CD4-positive, alpha-beta T cell treated with Interleukin-6 for 4 hours (primary cell): ENCODE measurements around the gene RSF1.

Experiments
- DNase-seq: peaks from one replicate; pipeline ENCODE4 v3.0.0-alpha.2; 2020; ENCODE audit warnings: mixed read lengths

RSF1 gene

GRCh38 chr11:77800449-77800848, 20.1 kb downstream of the RSF1 start:
- DNase-seq, result no peak

DNA sequence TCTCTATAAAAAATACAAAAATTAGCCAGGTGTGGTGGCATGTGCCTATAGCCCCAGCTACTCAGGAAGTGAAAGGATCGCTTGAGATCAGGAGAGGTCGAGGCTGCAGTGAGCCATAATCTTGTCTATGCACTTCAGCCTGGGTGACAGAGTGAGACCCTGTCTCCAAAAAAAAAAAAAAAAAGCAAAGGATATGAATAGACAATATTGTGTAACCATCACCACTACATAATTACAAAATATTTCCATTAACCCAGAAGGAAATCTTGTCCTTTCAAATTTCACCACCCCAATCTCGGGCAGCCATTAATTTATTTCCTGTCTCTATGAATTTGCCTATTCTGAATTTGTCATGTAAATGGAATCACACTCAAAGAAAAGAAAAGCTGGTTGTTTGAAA, 21.2 kb downstream of the RSF1 start:
- no peak for DNase-seq

- no peak for DNase-seq
Observed at GRCh38 chr11:77793972-77794371, 26.6 kb downstream of the RSF1 start.

GRCh38 chr11:77791301-77791700, 29.2 kb downstream of the RSF1 start:
- no peak for DNase-seq

- DNase-seq, result no peak
Observed at GRCh38 chr11:77789731-77790476, 30.6 kb downstream of the RSF1 start.

- no peak for DNase-seq
Observed at GRCh38 chr11:77789061-77789730, 31.3 kb downstream of the RSF1 start.

- no peak for DNase-seq
Observed at GRCh38 chr11:77784572-77784971, 36.0 kb downstream of the RSF1 start.

DNA sequence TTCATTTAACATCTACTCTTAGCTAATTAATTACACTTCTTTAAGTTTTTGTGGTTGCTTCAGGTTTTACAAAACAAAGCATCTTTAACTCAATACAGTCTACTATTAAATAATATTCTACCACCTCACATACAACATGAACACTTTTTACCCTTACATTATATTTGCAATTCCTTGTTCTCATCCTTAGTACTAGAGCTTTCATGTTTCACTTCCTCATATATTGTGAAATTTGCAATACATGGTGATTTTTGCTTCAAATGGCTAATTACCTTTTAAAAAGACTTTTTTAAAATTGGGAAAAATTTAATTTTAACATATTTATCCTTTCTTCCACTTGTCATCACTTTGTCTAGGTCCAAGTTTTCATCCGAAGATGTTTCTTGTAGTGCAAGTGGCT, 37.5 kb downstream of the RSF1 start:
- DNase-seq, result no peak

- DNase-seq, result no peak
Observed at GRCh38 chr11:77779935-77780334, 40.6 kb downstream of the RSF1 start.

DNA sequence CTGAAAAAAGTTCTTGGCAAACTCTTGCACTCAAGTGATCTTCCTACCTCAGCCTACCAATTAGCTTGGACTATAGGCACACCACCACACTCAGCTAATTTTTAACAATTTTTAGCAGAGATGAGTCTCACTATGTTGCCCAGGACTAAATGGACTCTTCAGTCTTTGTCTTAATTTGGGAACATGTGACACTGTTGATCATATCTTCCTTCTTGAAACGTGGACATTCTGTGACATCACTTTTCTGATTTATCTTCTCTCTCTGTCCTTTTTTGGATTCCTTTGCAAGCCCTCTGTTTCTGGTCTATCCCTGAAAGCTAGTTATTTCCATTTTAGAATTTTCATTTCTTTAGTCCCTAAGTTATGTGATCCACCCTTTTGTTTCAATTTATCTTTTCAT, 42.0 kb downstream of the RSF1 start:
- DNase-seq, result no peak

GRCh38 chr11:77778118-77778517, 42.4 kb downstream of the RSF1 start:
- DNase-seq, result no peak

DNA sequence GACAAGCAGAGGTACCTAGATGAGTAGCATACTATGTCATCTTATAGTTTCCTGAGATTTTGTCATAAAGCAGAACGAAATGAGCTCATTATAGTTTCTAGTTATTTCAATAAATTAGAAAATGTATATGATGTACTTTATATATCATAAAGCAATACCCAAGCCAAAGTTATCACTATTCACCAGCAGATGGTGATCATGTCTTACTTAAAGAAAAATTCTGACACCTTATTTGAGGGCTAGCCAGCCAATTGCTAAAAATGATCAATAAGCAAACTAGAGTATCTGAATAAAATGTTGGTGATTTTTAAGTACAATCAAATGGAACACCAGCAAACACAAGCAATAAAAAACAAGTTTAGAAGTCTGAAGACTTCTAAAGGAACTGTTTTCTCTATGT, 44.1 kb downstream of the RSF1 start:
- DNase-seq, result no peak

DNA sequence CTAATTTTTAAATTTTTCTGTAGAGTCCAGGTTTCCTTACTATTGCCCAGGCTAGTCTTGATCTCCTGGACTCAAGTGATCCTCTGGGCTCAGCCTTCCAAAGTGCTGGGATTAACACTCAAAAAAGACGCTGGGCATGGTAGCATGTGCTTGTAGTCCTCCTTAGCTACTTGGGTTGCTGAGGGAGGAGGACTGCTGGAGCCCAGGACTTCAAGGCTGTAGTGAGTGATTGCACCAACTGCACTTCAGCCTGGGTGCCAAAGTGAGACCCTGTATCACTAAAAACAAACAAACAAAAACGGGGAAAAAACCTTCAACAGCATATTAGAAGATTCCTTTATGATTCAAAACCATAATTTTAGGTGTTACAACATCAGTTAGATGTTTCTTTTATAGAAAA, 44.6 kb downstream of the RSF1 start:
- no peak for DNase-seq

- DNase-seq, result no peak
Observed at GRCh38 chr11:77771135-77771534, 49.4 kb downstream of the RSF1 start.

GRCh38 chr11:77770629-77771028, 49.9 kb downstream of the RSF1 start:
- DNase-seq, result no peak

- no peak for DNase-seq
Observed at GRCh38 chr11:77762426-77762825, 58.1 kb downstream of the RSF1 start.

- no peak for DNase-seq
Observed at GRCh38 chr11:77761491-77761890, 59.0 kb downstream of the RSF1 start.

DNA sequence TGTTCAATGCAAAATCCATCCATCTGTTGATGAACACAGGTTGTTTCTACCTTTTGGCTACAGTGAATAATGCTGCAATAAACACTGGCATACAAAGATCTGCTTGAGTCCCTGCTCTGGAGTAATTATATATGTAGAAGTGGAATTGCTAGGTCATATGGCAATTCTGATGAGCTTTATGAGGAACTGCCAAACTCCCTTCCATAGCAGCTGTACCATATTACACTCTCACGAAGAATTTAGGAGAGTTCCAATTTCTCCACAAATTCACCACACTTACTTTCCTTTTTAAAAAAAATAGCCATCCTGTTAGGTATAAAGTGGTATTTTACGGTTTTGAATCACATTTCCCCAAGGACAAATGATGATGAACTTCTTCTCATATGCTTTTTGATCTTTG, 62.2 kb downstream of the RSF1 start:
- no peak for DNase-seq

DNA sequence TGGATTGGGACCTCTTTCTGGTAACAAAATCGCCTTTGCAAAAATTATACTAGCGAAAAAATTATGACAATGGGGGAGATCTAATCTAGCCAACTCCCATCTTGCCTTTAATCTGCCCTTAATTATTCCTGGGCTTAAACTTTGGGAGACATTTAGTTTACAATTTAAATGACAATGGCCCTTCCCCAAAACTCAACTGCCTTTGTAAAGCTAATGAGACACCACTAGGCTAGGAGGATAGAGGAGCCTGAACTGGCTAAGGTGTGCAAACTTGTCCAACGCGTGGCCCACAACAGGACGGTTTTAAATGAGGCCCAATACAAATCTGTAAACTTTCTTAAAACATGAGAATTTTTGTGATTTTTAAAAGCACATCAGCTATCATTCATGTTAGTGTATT, 67.3 kb downstream of the RSF1 start:
- DNase-seq, result no peak

GRCh38 chr11:77752516-77752915, 68.0 kb downstream of the RSF1 start:
- no peak for DNase-seq

DNA sequence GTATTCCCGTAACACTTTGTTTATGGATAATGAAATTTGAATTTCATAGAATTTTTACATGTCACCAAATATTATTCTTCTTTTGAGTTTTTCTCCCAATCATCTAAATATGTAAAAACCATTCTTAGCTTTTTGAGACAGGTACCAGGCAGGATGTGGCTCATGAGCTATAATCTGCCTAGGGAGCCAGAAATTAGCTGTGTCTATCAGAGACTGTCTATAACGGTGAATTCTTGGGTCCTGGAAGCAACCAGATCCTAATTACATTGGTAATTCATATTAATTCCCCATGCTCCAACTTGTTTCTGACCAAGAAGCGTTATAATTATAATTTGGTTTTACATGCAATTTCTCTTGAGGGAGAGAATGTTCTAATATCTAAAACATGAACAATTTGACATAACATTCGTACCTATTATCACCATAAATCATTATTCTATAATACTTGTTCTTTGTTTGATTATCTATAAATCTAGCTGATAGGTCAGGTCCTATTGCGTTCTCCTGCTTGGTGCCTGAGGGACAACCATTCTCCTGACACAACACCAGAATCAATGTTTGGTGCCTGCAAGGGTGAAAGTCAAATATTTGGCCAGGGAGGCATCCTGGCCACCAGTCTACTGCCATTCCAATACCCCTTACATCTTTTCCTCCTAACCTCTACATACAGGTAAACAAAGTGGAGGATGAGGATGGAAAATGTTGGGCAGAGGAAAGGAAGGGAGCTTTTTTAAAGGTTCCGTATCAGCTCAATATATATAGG, 69.9 kb downstream of the RSF1 start:
- no peak for DNase-seq

- no peak for DNase-seq
Observed at GRCh38 chr11:77749232-77749631, 71.3 kb downstream of the RSF1 start.

- DNase-seq, result no peak
Observed at GRCh38 chr11:77748266-77748665, 72.3 kb downstream of the RSF1 start.

DNA sequence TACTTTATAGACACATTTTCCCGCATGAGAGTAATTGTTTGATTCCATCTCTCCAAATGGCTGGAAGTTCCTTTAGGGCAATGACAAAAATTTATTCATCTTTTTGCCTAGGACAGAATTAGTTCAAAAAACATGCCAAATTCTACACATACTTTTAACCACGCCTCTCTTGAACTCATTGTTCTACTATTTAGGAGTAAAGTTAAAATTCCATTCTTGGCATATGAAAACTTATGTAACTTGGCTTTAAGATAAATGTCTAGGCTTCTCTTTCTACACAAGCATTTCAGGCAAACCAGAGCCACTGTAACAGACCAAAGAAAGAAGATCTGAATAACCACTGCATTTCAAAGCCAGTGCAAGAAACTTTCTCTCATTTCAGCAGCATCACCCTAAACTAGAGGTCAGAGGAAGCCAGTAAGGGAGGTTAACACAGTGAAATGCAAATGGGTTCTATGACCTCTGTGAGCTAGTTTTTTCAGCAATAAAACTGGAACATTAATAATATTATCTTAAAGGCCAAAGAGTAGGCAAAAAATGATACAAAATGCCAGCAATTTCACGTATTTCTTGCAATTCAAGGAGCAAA, 73.0 kb downstream of the RSF1 start:
- DNase-seq, result no peak
